Liver (tissue), 9 donors: ENCODE measurements around the gene NMUR2. TPM values are rescaled to one million over a fixed set of nuclear protein-coding genes. Genes with fewer than 3 reads are reported as not detected.

Experiments
- DNase-seq: peaks from one replicate; pipeline ENCODE4 v3.0.0-alpha.2; 2017; ENCODE audit warnings: low spot score
- H3K27ac ChIP-seq, 2 donors: one replicate each; pipeline ENCODE4 v1.7.0; 2013; ENCODE audit warnings: inconsistent platforms in 2 of 2, low read length in 2 of 2, control low read depth in 1 of 2, low read depth in 1 of 2, mild to moderate bottlenecking in 1 of 2
- H3K27me3 ChIP-seq, 4 donors: one replicate each; pipeline versions ENCODE4 v1.6.1 to v1.7.0; 2013; ENCODE audit warnings: low read length in 3 of 4, inconsistent platforms in 1 of 4, mild to moderate bottlenecking in 1 of 4, moderate library complexity in 1 of 4; ENCODE audit not compliant: control insufficient read depth in 4 of 4, insufficient read depth in 4 of 4
- H3K36me3 ChIP-seq, 4 donors: one replicate each; pipeline versions ENCODE4 v1.6.1 to v1.7.0; 2013; ENCODE audit warnings: low read length in 3 of 4, mild to moderate bottlenecking in 3 of 4, low read depth in 1 of 4, moderate library complexity in 1 of 4; ENCODE audit not compliant: control insufficient read depth in 4 of 4, insufficient read depth in 3 of 4
- H3K4me1 ChIP-seq, 4 donors: one replicate each; pipeline versions ENCODE4 v1.6.1 to v1.7.0; 2013; ENCODE audit warnings: low read length in 3 of 4, mild to moderate bottlenecking in 3 of 4, moderate library complexity in 1 of 4; ENCODE audit not compliant: control insufficient read depth in 4 of 4, insufficient read depth in 4 of 4
- H3K4me3 ChIP-seq, 3 donors: one replicate each; pipeline versions ENCODE4 v1.6.1 to v1.7.0; 2013; ENCODE audit warnings: low read length in 3 of 3, control low read depth in 1 of 3, low read depth in 1 of 3, mild to moderate bottlenecking in 1 of 3
- H3K9ac ChIP-seq, 2 donors: one replicate each; pipeline ENCODE4 v1.7.0; 2013; ENCODE audit warnings: low read length in 2 of 2, mild to moderate bottlenecking in 2 of 2, moderate library complexity in 2 of 2, control low read depth in 1 of 2, low read depth in 1 of 2
- H3K9me3 ChIP-seq, 4 donors: one replicate each; pipeline versions ENCODE4 v1.6.1 to v1.7.0; 2013; ENCODE audit warnings: low read length in 3 of 4; ENCODE audit not compliant: control insufficient read depth in 4 of 4
- FOXA2 ChIP-seq: IDR thresholded peaks from 2 replicates; pipeline ENCODE4 v1.6.1; 2016; ENCODE audit warnings: antibody characterized with exemption
- GABPA ChIP-seq, 2 donors: IDR thresholded peaks in 1 of 2; conservative IDR thresholded peaks in 1 of 2; 2 replicates each; pipeline ENCODE4 v1.6.1; 2016; ENCODE audit warnings: antibody characterized with exemption in 2 of 2, mild to moderate bottlenecking in 1 of 2, moderate library complexity in 1 of 2
- HNF4G ChIP-seq: IDR thresholded peaks from 2 replicates; pipeline ENCODE4 v1.6.1; 2016; ENCODE audit warnings: antibody characterized with exemption
- JUND ChIP-seq, 2 donors: IDR thresholded peaks; 2 replicates each; pipeline ENCODE4 v1.6.1; 2016; ENCODE audit warnings: antibody characterized with exemption in 2 of 2
- NR2F2 ChIP-seq: IDR thresholded peaks from 2 replicates; pipeline ENCODE4 v1.6.1; 2016; ENCODE audit warnings: antibody characterized with exemption
- RAD21 ChIP-seq, 2 donors: IDR thresholded peaks; 2 replicates each; pipeline ENCODE4 v1.6.1; 2016; ENCODE audit warnings: antibody characterized with exemption in 2 of 2, mild to moderate bottlenecking in 2 of 2
- RXRA ChIP-seq, 2 donors: IDR thresholded peaks; 2 replicates each; pipeline ENCODE4 v1.6.1; 2017 to 2018; ENCODE audit warnings: antibody characterized with exemption in 2 of 2, mild to moderate bottlenecking in 1 of 2
- SP1 ChIP-seq: IDR thresholded peaks from 2 replicates; pipeline ENCODE4 v1.6.1; 2018; ENCODE audit warnings: antibody characterized with exemption, mild to moderate bottlenecking
- YY1 ChIP-seq: IDR thresholded peaks from 2 replicates; pipeline ENCODE4 v1.6.1; 2016; ENCODE audit warnings: antibody characterized with exemption, mild to moderate bottlenecking
- WGBS: extraction: QIAGEN DNeasy Blood & Tissue Kit; methylation state at CpG from one replicate; pipeline ENCODE4 v1.1.7; 2013; 5-methylcytosine and 5-hydroxymethylcytosine counted together
- polyA plus RNA-seq, 2 donors: library from polyadenylated mRNA; stranded (reverse) in 1 of 2; unstranded in 1 of 2; fragments of 200-250 nt in 1 of 2; fragments of >200 nt in 1 of 2; fragmentation: Nextera tagmentation in 1 of 2; extraction: Ambion mirVana in 1 of 2; gene quantifications; one replicate each; pipeline versions ENCODE4 v1.2.1 to v1.2.3, GENCODE V29; 2013 to 2015
- total RNA-seq, 2 donors: library from RNA; depleted of rRNA; stranded (reverse); fragments of >200 nt; gene quantifications; one replicate each; pipeline ENCODE4 v1.2.3, GENCODE V29; 2014
- TF ChIP-seq, protein P1 (sequence below): IDR thresholded peaks from 2 replicates; pipeline ENCODE4 v1.6.1; 2016; ENCODE audit warnings: antibody characterized with exemption
- TF ChIP-seq, protein P2 (sequence below): IDR thresholded peaks from 2 replicates; pipeline ENCODE4 v1.6.1; 2016; ENCODE audit warnings: antibody characterized with exemption
- TF ChIP-seq, protein P3 (sequence below): IDR thresholded peaks from 2 replicates; pipeline ENCODE4 v1.6.1; 2016; ENCODE audit warnings: antibody characterized with exemption
- TF ChIP-seq, protein P4 (sequence below): IDR thresholded peaks from 2 replicates; pipeline ENCODE4 v1.6.1; 2016; ENCODE audit warnings: antibody characterized with exemption, mild to moderate bottlenecking
- TF ChIP-seq, protein P5 (sequence below): fragments of 150-350 bp; IDR thresholded peaks from 2 replicates; pipeline ENCODE4 v1.5.1; 2017; ENCODE audit warnings: improper control_type of control experiment, low read depth, low read length; ENCODE audit not compliant: missing input control
- donor health status: healthy.
- donor health status: healthy.
- donor health status: healthy.
- donor health status: healthy.
- donor health status: healthy.

Gene NMUR2
- total and polyA plus RNA-seq, 4 donors = not detected

- TF ChIP-seq, protein P1, sequence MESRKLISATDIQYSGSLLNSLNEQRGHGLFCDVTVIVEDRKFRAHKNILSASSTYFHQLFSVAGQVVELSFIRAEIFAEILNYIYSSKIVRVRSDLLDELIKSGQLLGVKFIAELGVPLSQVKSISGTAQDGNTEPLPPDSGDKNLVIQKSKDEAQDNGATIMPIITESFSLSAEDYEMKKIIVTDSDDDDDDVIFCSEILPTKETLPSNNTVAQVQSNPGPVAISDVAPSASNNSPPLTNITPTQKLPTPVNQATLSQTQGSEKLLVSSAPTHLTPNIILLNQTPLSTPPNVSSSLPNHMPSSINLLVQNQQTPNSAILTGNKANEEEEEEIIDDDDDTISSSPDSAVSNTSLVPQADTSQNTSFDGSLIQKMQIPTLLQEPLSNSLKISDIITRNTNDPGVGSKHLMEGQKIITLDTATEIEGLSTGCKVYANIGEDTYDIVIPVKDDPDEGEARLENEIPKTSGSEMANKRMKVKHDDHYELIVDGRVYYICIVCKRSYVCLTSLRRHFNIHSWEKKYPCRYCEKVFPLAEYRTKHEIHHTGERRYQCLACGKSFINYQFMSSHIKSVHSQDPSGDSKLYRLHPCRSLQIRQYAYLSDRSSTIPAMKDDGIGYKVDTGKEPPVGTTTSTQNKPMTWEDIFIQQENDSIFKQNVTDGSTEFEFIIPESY = no peak
Observed at GRCh38 chr5:152389208-152389849, 15.8 kb downstream of the NMUR2 start (continued).

GRCh38 chr5:152388610-152389009, 16.5 kb downstream of the NMUR2 start:
- H3K36me3 ChIP-seq = no peaks in the 10 kb centered on the region
- H3K4me3 ChIP-seq = no peak overlapping the region
- TF ChIP-seq RAD21 (IDR thresholded peaks at IDR 0.05) (no peak), SP1 (no peak)
- TF ChIP-seq, protein P2, sequence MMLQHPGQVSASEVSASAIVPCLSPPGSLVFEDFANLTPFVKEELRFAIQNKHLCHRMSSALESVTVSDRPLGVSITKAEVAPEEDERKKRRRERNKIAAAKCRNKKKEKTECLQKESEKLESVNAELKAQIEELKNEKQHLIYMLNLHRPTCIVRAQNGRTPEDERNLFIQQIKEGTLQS = no peak
- TF ChIP-seq, protein P3, sequence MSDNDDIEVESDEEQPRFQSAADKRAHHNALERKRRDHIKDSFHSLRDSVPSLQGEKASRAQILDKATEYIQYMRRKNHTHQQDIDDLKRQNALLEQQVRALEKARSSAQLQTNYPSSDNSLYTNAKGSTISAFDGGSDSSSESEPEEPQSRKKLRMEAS = no peak
- TF ChIP-seq, protein P1 = no peak
- TF ChIP-seq, protein P4, sequence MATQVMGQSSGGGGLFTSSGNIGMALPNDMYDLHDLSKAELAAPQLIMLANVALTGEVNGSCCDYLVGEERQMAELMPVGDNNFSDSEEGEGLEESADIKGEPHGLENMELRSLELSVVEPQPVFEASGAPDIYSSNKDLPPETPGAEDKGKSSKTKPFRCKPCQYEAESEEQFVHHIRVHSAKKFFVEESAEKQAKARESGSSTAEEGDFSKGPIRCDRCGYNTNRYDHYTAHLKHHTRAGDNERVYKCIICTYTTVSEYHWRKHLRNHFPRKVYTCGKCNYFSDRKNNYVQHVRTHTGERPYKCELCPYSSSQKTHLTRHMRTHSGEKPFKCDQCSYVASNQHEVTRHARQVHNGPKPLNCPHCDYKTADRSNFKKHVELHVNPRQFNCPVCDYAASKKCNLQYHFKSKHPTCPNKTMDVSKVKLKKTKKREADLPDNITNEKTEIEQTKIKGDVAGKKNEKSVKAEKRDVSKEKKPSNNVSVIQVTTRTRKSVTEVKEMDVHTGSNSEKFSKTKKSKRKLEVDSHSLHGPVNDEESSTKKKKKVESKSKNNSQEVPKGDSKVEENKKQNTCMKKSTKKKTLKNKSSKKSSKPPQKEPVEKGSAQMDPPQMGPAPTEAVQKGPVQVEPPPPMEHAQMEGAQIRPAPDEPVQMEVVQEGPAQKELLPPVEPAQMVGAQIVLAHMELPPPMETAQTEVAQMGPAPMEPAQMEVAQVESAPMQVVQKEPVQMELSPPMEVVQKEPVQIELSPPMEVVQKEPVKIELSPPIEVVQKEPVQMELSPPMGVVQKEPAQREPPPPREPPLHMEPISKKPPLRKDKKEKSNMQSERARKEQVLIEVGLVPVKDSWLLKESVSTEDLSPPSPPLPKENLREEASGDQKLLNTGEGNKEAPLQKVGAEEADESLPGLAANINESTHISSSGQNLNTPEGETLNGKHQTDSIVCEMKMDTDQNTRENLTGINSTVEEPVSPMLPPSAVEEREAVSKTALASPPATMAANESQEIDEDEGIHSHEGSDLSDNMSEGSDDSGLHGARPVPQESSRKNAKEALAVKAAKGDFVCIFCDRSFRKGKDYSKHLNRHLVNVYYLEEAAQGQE = no peak
- no peaks in the 10 kb centered on the region for H3K27me3 ChIP-seq
- no peak for DNase-seq
- H3K27ac ChIP-seq = no peak overlapping the region
- 74% methylated on average over 1 of the region's 1 CpG for WGBS
- H3K4me1 ChIP-seq = no peaks in the 10 kb centered on the region
- H3K9me3 ChIP-seq = no peaks in the 10 kb centered on the region
- H3K9ac ChIP-seq = no peak overlapping the region

- H3K9me3 ChIP-seq = no peaks in the 10 kb centered on the region
- no peak overlapping the region for H3K9ac ChIP-seq
- DNase-seq = no peak
- 80% methylated on average over 10 of the region's 10 CpGs for WGBS
- H3K4me3 ChIP-seq = no peak overlapping the region
- no peaks in the 10 kb centered on the region for H3K4me1 ChIP-seq
- no peaks in the 10 kb centered on the region for H3K36me3 ChIP-seq
- H3K27ac ChIP-seq = no peak overlapping the region
- no peaks in the 10 kb centered on the region for H3K27me3 ChIP-seq
- TF ChIP-seq GABPA (IDR thresholded peaks at IDR 0.05 in 1 of 2, conservative IDR thresholded peaks at IDR 0.05 in 1 of 2) = no peak
- no peak for TF ChIP-seq HNF4G
- TF ChIP-seq, protein P3 = no peak
- no peak for TF ChIP-seq JUND (IDR thresholded peaks at IDR 0.05)
- no peak for TF ChIP-seq RXRA (IDR thresholded peaks at IDR 0.05)
- no peak for TF ChIP-seq SP1
- no peak for TF ChIP-seq YY1
- TF ChIP-seq NR2F2 = no peak
- TF ChIP-seq RAD21 (IDR thresholded peaks at IDR 0.05) = no peak
- TF ChIP-seq FOXA2 = no peak
- TF ChIP-seq, protein P5, sequence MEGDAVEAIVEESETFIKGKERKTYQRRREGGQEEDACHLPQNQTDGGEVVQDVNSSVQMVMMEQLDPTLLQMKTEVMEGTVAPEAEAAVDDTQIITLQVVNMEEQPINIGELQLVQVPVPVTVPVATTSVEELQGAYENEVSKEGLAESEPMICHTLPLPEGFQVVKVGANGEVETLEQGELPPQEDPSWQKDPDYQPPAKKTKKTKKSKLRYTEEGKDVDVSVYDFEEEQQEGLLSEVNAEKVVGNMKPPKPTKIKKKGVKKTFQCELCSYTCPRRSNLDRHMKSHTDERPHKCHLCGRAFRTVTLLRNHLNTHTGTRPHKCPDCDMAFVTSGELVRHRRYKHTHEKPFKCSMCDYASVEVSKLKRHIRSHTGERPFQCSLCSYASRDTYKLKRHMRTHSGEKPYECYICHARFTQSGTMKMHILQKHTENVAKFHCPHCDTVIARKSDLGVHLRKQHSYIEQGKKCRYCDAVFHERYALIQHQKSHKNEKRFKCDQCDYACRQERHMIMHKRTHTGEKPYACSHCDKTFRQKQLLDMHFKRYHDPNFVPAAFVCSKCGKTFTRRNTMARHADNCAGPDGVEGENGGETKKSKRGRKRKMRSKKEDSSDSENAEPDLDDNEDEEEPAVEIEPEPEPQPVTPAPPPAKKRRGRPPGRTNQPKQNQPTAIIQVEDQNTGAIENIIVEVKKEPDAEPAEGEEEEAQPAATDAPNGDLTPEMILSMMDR = no peak
Observed at GRCh38 chr5:152380415-152381123, 24.5 kb downstream of the NMUR2 start.
